Endothelial cell of umbilical vein (primary cell): ENCODE results near the gene BNC2. TPM values are rescaled to one million over a fixed set of nuclear protein-coding genes. Genes with fewer than 3 reads are reported as not detected.

ENCODE experiments used
- BruUV-seq: library from RNA; stranded (reverse); fragments of 400-500 nt; replicated peaks from 2 replicates; lab custom pipeline; 2021; lab: Mats Ljungman, UMichigan
- CTCF ChIA-PET: fragments of 300-600, 350-600 bp; sonication (Branson Sonifier 250); formaldehyde crosslinking; loops from one replicate; lab custom pipeline; 2021; ENCODE audit warnings: antibody characterized with exemption, inconsistent platforms; lab: Charles Lee
- POLR2A ChIA-PET: fragments of 300-600, 350-600 bp; sonication (Branson Sonifier 250); formaldehyde crosslinking; loops from one replicate; lab custom pipeline; 2021; ENCODE audit warnings: antibody characterized with exemption, inconsistent platforms; lab: Charles Lee
- DNase-seq: peaks from one replicate; pipeline ENCODE4 v3.0.0-alpha.2; 2011; ENCODE audit warnings: low read depth, low spot score
- FAIRE-seq: peaks from 2 replicates; lab custom pipeline; 2011; peaks lifted over from hg19 to GRCh38; lab: Jason Lieb, UNC
- H2AFZ ChIP-seq: 2 replicates; pipeline ENCODE4 v1.6.0; 2012; ENCODE audit warnings: low read depth, low read length, control low read depth, inconsistent platforms
- H3K27ac ChIP-seq: 2 replicates; pipeline ENCODE4 v1.5.1; 2011; ENCODE audit warnings: low read depth, mild to moderate bottlenecking, control low read depth, low read length, moderate library complexity; ENCODE audit not compliant: insufficient read depth
- H3K27me3 ChIP-seq, 2 experiments: 2 replicates each; pipeline versions ENCODE4 v1.6.0 to v1.6.1; 2011; ENCODE audit warnings: low read length in 2 of 2, mixed read lengths in 1 of 2; ENCODE audit not compliant: control insufficient read depth in 2 of 2, insufficient read depth in 2 of 2
- H3K36me3 ChIP-seq, 2 experiments: 2 replicates in 1 of 2; 3 replicates in 1 of 2; pipeline ENCODE4 v1.5.1; 2011; ENCODE audit warnings: low read length in 2 of 2, mild to moderate bottlenecking in 1 of 2, moderate library complexity in 1 of 2; ENCODE audit not compliant: control insufficient read depth in 2 of 2, insufficient read depth in 2 of 2; ENCODE audit errors: extremely low read depth in 1 of 2
- H3K4me1 ChIP-seq: 3 replicates; pipeline ENCODE4 v1.5.1; 2011; ENCODE audit warnings: mild to moderate bottlenecking, low read length; ENCODE audit not compliant: control insufficient read depth, insufficient read depth; ENCODE audit errors: extremely low read depth
- H3K4me2 ChIP-seq: 2 replicates; pipeline ENCODE4 v1.6.1; 2011; ENCODE audit warnings: low read length, control low read depth, mixed read lengths; ENCODE audit not compliant: insufficient read depth
- H3K4me3 ChIP-seq, 3 experiments: fragments of 200-600 bp in 1 of 3; sonication (generic), shearing (Covaris generic) in 1 of 3; replicated peaks in 1 of 3; 2 replicates each; pipeline ENCODE4 v1.5.1; 2011 to 2016; ENCODE audit warnings: control low read depth in 3 of 3, low read length in 3 of 3, mild to moderate bottlenecking in 2 of 3, inconsistent platforms in 1 of 3, low read depth in 1 of 3, moderate library complexity in 1 of 3; ENCODE audit not compliant: insufficient read depth in 1 of 3
- H3K79me2 ChIP-seq: 2 replicates; pipeline ENCODE4 v1.6.0; 2012; ENCODE audit warnings: low read length, inconsistent platforms; ENCODE audit not compliant: control insufficient read depth, insufficient read depth
- H3K9ac ChIP-seq: replicated peaks from 2 replicates; pipeline ENCODE3; 2011; ENCODE audit warnings: low read length, control low read depth; ENCODE audit not compliant: insufficient read depth; ENCODE audit errors: extremely low read depth
- H3K9me1 ChIP-seq: replicated peaks from 3 replicates; pipeline ENCODE4 v1.6.0; 2011; ENCODE audit warnings: mild to moderate bottlenecking, low read length; ENCODE audit not compliant: control insufficient read depth, insufficient read depth; ENCODE audit errors: extremely low read depth
- H3K9me3 ChIP-seq: replicated peaks from 2 replicates; pipeline ENCODE4 v1.5.1; 2012; ENCODE audit warnings: low read length, inconsistent platforms; ENCODE audit not compliant: control insufficient read depth, insufficient read depth
- H4K20me1 ChIP-seq: replicated peaks from 2 replicates; pipeline ENCODE3; 2011; ENCODE audit warnings: mild to moderate bottlenecking, low read length; ENCODE audit not compliant: control insufficient read depth, insufficient read depth; ENCODE audit errors: extremely low read depth
- CTCF ChIP-seq, 2 donors: IDR thresholded peaks; 1 replicate in 1 of 2; 2 replicates in 1 of 2; pipeline ENCODE4 v1.5.1; 2011; ENCODE audit warnings: low read length in 2 of 2, mild to moderate bottlenecking in 2 of 2, moderate library complexity in 2 of 2, control low read depth in 1 of 2, inconsistent platforms in 1 of 2, low read depth in 1 of 2; ENCODE audit not compliant: insufficient read depth in 1 of 2; ENCODE audit errors: extremely low read depth in 1 of 2
- EZH2 ChIP-seq: IDR thresholded peaks from 2 replicates; pipeline ENCODE4 v1.6.1; 2012; ENCODE audit warnings: borderline replicate concordance, low read depth, mild to moderate bottlenecking, moderate library complexity, low read length, inconsistent platforms; ENCODE audit not compliant: severe bottlenecking
- FOS ChIP-seq: IDR thresholded peaks from 2 replicates; pipeline ENCODE4 v1.6.1; 2011; ENCODE audit warnings: mild to moderate bottlenecking, low read length, moderate library complexity, borderline replicate concordance; ENCODE audit not compliant: insufficient read depth
- GATA2 ChIP-seq: IDR thresholded peaks from 2 replicates; pipeline ENCODE4 v1.7.0; 2011; ENCODE audit warnings: low read depth, mild to moderate bottlenecking, moderate library complexity, mixed read lengths, low read length; ENCODE audit not compliant: insufficient read length, insufficient read depth
- JUN ChIP-seq: IDR thresholded peaks from 2 replicates; pipeline ENCODE4 v1.6.1; 2011; ENCODE audit warnings: borderline replicate concordance, low read depth; ENCODE audit not compliant: insufficient read length, insufficient read depth
- MAX ChIP-seq: IDR thresholded peaks from 2 replicates; pipeline ENCODE4 v1.6.1; 2011; ENCODE audit not compliant: insufficient read depth, insufficient read length
- MYC ChIP-seq: IDR thresholded peaks from one replicate; pipeline ENCODE4 v1.6.1; 2011; ENCODE audit warnings: mild to moderate bottlenecking, low read depth, low read length
- POLR2A ChIP-seq: IDR thresholded peaks from 2 replicates; pipeline ENCODE4 v1.6.1; 2012; ENCODE audit warnings: low read depth, mild to moderate bottlenecking, control low read depth, low read length
- POLR2AphosphoS5 ChIP-seq: IDR thresholded peaks from 2 replicates; pipeline ENCODE4 v1.6.1; 2012; ENCODE audit warnings: low read depth, mild to moderate bottlenecking, control low read depth, low read length, moderate library complexity; ENCODE audit not compliant: insufficient read depth
- dilution Hi-C: fragments of 300-500 bp; cut with MboI; formaldehyde crosslinking; loops from one replicate; pipeline ENCODE4 v1.15.0; 2019; ENCODE audit warnings: low sequenced_read_pairs; ENCODE audit not compliant: extremely low pct_ligation_motif_present
- intact Hi-C: fragments of 100-400 bp; cut with micrococcal nuclease; formaldehyde crosslinking; loops from one replicate; pipeline ENCODE4 v1.10.0; 2022
- polyA plus RNA-seq, 4 experiments: library from polyadenylated mRNA; depleted of rRNA in 3 of 4; stranded (reverse) in 3 of 4; unstranded in 1 of 4; fragments of >200 nt; gene quantifications; 2 replicates each; pipeline versions ENCODE4 v1.2.1 to v1.2.3, GENCODE V29; 2011 to 2012; ENCODE audit warnings: missing spikeins in 1 of 4
- total RNA-seq: library from RNA; stranded (reverse); gene quantifications from 2 replicates; pipeline ENCODE4 v1.2.3, GENCODE V29; 2021

Gene BNC2
- total and polyA plus RNA-seq, 2 donors (not counting 3 experiments of a cell fraction or from before 2014, with no cell fraction given) = 12.1 to 34.3 TPM

- no peaks in the 10 kb centered on the region for H4K20me1 ChIP-seq
- DNase-seq = no peak
- no peaks in the 10 kb centered on the region for H3K27me3 ChIP-seq
- dilution Hi-C loops = no loop called here
- no peak overlapping the region for H2AFZ ChIP-seq
- no peak overlapping the region for H3K4me2 ChIP-seq
- no TSS peak for BruUV-seq
- intact Hi-C loops = no loop called here
- no peak for FAIRE-seq
- no peaks in the 10 kb centered on the region for H3K9me3 ChIP-seq
- no peak overlapping the region for H3K9ac ChIP-seq
- CTCF ChIA-PET = interaction anchor here (0.8 kb wide), 1 partner anchor 10 kb away, joined by 3 read pairs; no protein-coding TSS in a partner anchor
- peaks cover 17% of the 10 kb centered on the region for H3K79me2 ChIP-seq
- peaks cover 0 to 3% of the 10 kb centered on the region in 2 experiments for H3K36me3 ChIP-seq
- H3K4me1 ChIP-seq = peaks cover 4% of the 10 kb centered on the region
- no peaks in the 10 kb centered on the region for H3K9me1 ChIP-seq
- no peak overlapping the region for H3K27ac ChIP-seq
- POLR2A ChIA-PET = no interaction called here
- no peak overlapping the region for H3K4me3 ChIP-seq
- TF ChIP-seq JUN (no peak), GATA2 (no peak), CTCF (IDR thresholded peaks at IDR 0.05; ENCODE audit: extremely low read depth in 1 of 2, insufficient read depth in 1 of 2, low read depth in 1 of 2, low read length in 2 of 2) (no peak), EZH2 (no peak), POLR2A (no peak), POLR2AphosphoS5 (no peak), MYC (no peak), FOS (no peak), MAX (no peak)
Observed at GRCh38 chr9:16676519-16676918, 194.0 kb downstream of the BNC2 start.
